Measurements from ENCODE around the gene A4GALT. TPM values are rescaled to one million over a fixed set of nuclear protein-coding genes. Genes with fewer than 3 reads are reported as not detected.

A4GALT gene
- total and polyA plus RNA-seq, 2 experiments from 2014 or later, result 2.2 to 4.4 TPM

DNA sequence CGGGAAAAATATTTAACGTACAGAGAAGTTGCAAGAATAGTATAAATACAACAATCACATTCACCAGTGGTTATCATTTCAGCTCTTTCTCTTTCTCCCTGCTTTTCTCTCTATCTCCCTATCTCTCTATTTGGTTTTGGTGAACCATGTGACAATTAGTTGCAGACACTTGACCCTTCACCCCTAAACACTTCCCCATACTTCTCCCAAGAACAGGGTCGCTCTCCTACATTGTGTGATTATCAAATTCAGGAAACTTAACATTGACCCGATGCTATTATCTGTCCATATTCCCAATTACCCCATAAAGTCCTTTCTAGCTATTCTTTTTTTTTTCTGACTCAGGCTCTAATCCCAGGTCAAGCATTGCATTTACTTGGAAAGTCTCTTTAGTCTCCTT is 66.7 kb downstream of the A4GALT start:
- no peak overlapping the region for H3K27ac ChIP-seq
- H2AFZ ChIP-seq, result no peak overlapping the region

DNA sequence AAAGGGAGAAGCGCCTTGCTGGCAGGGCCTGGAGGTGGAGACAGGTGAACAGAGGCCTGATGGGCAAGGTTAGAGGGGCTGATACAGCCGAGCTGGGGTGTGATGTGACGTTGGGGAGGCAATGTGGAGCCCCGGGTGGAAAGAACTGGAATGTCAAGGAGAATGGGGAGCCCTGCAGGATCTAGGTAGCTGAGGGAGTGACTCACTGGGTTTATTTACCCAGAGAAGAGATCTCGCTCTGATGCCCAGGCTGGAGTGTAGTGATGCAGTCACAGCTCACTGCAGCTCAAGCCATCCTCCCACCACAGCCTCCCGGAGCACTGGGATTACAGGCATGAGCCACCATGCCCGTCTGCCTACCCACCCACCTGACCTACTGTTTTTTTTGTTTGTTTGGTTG is 69.5 kb downstream of the A4GALT start:
- WGBS (ENCODE audit: low lambda C conversion rate, missing lambda C conversion rate), result 84% methylated on average over 7 of the region's 7 CpGs
- Histone ChIP-seq H3K9me2 (replicated peaks; ENCODE audit: insufficient read depth) (no peaks in the 10 kb centered on the region), H3K4me1 (ENCODE audit: insufficient read depth) (peaks cover 26% of the 10 kb centered on the region), H3K9me3 (ENCODE audit: low read depth) (no peaks in the 10 kb centered on the region), H4K20me1 (ENCODE audit: insufficient read depth, poor library complexity, severe bottlenecking) (peaks cover 9% of the 10 kb centered on the region), H3K36me3 (replicated peaks; ENCODE audit: insufficient read depth, low read depth) (no peaks in the 10 kb centered on the region), H3K4me3 (no peak overlapping the region), H3K79me2 (peaks cover 36% of the 10 kb centered on the region), H3K27ac (no peak overlapping the region), H2AFZ (no peak overlapping the region), H3K4me2 (no peak overlapping the region), H3K27me3 (no peaks in the 10 kb centered on the region)
- TF ChIP-seq, protein P1, sequence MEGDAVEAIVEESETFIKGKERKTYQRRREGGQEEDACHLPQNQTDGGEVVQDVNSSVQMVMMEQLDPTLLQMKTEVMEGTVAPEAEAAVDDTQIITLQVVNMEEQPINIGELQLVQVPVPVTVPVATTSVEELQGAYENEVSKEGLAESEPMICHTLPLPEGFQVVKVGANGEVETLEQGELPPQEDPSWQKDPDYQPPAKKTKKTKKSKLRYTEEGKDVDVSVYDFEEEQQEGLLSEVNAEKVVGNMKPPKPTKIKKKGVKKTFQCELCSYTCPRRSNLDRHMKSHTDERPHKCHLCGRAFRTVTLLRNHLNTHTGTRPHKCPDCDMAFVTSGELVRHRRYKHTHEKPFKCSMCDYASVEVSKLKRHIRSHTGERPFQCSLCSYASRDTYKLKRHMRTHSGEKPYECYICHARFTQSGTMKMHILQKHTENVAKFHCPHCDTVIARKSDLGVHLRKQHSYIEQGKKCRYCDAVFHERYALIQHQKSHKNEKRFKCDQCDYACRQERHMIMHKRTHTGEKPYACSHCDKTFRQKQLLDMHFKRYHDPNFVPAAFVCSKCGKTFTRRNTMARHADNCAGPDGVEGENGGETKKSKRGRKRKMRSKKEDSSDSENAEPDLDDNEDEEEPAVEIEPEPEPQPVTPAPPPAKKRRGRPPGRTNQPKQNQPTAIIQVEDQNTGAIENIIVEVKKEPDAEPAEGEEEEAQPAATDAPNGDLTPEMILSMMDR (IDR thresholded peaks at IDR 0.05; ENCODE audit: poor library complexity), result no peak
- TF ChIP-seq EZH2phosphoT487 (IDR thresholded peaks at IDR 0.05; ENCODE audit: low read depth, severe bottlenecking, unreplicated experiment), result no peak
- DNase-seq (ENCODE audit: low spot score), result no peak

More for the DNA sequence above, 66.7 kb downstream of the A4GALT start:
- no peaks in the 10 kb centered on the region for H3K9me3 ChIP-seq (ENCODE audit: low read depth)
- no peaks in the 10 kb centered on the region for H4K20me1 ChIP-seq (ENCODE audit: insufficient read depth, poor library complexity, severe bottlenecking)
- no peak for DNase-seq (ENCODE audit: low spot score)
- no peaks in the 10 kb centered on the region for H3K9me2 ChIP-seq (replicated peaks; ENCODE audit: insufficient read depth)
- WGBS (ENCODE audit: low lambda C conversion rate, missing lambda C conversion rate), result 72% methylated on average over 4 of the region's 4 CpGs
- H3K79me2 ChIP-seq, result peaks cover 8% of the 10 kb centered on the region
- no peaks in the 10 kb centered on the region for H3K27me3 ChIP-seq
- H3K4me3 ChIP-seq, result no peak overlapping the region
- TF ChIP-seq, protein P1 (IDR thresholded peaks at IDR 0.05; ENCODE audit: poor library complexity), result no peak
- TF ChIP-seq EZH2phosphoT487 (IDR thresholded peaks at IDR 0.05; ENCODE audit: low read depth, severe bottlenecking, unreplicated experiment) (no peak), EZH2 (IDR thresholded peaks at IDR 0.05; ENCODE audit: borderline replicate concordance) (no peak)
- H3K36me3 ChIP-seq (replicated peaks; ENCODE audit: insufficient read depth, low read depth), result no peaks in the 10 kb centered on the region
- H3K4me2 ChIP-seq, result no peak overlapping the region
- H3K4me1 ChIP-seq (ENCODE audit: insufficient read depth), result peaks cover 2% of the 10 kb centered on the region

DNA sequence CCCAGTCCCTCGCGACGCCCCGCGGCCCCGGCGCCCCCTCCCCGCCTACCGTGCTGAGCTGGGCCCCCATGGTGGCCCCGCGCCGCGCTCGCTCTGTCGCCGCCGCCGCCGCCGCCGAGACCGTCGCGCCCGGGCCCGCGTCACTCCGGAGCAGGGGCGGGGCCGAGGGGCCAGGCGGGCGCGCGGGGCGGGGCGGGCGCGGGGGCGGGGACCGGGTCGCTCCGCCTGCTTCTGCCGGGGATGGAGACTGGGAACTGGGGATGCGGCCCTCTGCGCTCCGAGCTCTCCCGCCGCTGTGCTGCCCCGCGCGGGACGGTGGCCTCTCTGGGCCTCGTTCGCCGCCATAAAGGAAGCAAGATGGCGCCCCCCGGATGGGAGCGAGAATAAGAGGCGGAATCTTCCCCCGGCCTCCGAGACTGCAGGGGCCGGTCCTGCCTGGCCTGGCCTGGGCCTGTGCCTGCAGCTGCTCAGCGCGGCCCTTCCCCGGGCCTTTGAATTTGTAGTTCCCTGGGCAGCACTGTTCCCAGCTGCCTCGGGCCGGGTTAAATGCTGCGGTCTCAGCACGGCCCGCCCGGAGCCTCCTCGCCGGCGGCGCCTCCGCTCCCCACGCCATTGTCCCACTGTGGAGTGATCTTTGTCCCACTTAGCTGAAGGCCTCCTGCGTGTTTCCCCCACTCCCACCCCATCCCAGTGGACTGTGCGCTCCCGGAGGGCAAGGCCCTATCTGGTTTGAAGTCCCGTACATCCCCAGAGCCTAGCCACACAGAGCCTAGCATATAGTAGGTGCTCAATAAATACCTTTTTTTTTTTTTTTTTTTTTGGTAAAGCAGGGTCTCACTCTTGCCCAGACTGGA is 71.2 kb downstream of the A4GALT start, which contains the start of gene CYB5R3:
Gene CYB5R3, minus strand, starts transcription at position 147 of the 854 bp plus-strand sequence. Its CDS starts 77 bp downstream, at position 70.
- Histone ChIP-seq H3K4me1 (ENCODE audit: insufficient read depth) (peaks cover 43% of the 10 kb centered on the region), H3K4me3 (peak within 1 kb of the TSS; percentile 99), H3K9me3 (ENCODE audit: low read depth) (no peaks in the 10 kb centered on the region), H3K4me2 (peak within 1 kb of the TSS; percentile 92), H3K79me2 (peaks cover 53% of the 10 kb centered on the region), H3K9me2 (replicated peaks; ENCODE audit: insufficient read depth) (no peaks in the 10 kb centered on the region), H3K36me3 (replicated peaks; ENCODE audit: insufficient read depth, low read depth) (no peaks in the 10 kb centered on the region), H2AFZ (peak within 1 kb of the TSS; percentile 84), H3K27me3 (no peaks in the 10 kb centered on the region), H3K27ac (peak within 1 kb of the TSS; percentile 100), H4K20me1 (ENCODE audit: insufficient read depth, poor library complexity, severe bottlenecking) (peaks cover 19% of the 10 kb centered on the region)
- peak; percentile 93 for DNase-seq (ENCODE audit: low spot score)
- 37% methylated on average over 16 of the region's 81 CpGs for WGBS (ENCODE audit: low lambda C conversion rate, missing lambda C conversion rate)
- no peak for TF ChIP-seq EZH2phosphoT487 (IDR thresholded peaks at IDR 0.05; ENCODE audit: low read depth, severe bottlenecking, unreplicated experiment)
- TF ChIP-seq, protein P1 (IDR thresholded peaks at IDR 0.05; ENCODE audit: poor library complexity), result peak; percentile 19
- no peak for TF ChIP-seq EZH2 (IDR thresholded peaks at IDR 0.05; ENCODE audit: borderline replicate concordance)

Measured in hepatocyte (in vitro differentiated cells).